ENCODE data around the gene NUDCD3. TPM values are rescaled to one million over a fixed set of nuclear protein-coding genes. Genes with fewer than 3 reads are reported as not detected.

NUDCD3 gene
- polyA plus RNA-seq, 1 donor (not counting 4 experiments of a cell fraction or from before 2014, with no cell fraction given), result 58.7 TPM

DNA sequence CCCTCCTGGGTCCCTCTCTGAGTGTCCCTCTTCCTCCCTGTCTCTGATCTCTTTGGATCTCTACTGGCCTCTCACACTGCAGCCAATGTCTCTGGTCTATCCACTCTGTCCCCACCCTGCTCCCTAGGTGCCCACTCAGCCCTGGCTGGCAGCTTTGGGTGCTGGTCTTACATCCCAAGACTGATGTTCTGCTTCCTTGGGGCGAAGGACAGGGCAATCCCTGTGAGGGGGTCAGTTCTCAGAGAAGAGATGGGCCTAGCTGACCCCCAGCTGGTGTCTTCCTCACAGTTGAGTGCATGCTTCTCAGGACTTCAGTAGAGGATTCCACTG is 113.4 kb downstream of the NUDCD3 start:
- Histone ChIP-seq H3K9me1 (ENCODE audit: control insufficient read depth, extremely low read depth, insufficient read depth, low read length) (no peaks in the 10 kb centered on the region), H3K79me2 (ENCODE audit: control insufficient read depth, insufficient read depth, low read length) (no peaks in the 10 kb centered on the region), H2AFZ (ENCODE audit: control insufficient read depth, low read length) (no peak overlapping the region), H4K20me1 (ENCODE audit: control insufficient read depth, extremely low read depth, insufficient read depth, low read length) (no peaks in the 10 kb centered on the region), H3K9ac (ENCODE audit: control insufficient read depth, extremely low read depth, insufficient read depth, low read length) (no peak overlapping the region), H3K9me3 (ENCODE audit: control insufficient read depth, low read depth, low read length) (no peaks in the 10 kb centered on the region), H3K4me3 (ENCODE audit: control insufficient read depth in 2 of 3, extremely low read depth in 1 of 3, insufficient read depth in 2 of 3, low read depth in 1 of 3, low read length in 3 of 3) (no peak overlapping the region), H3K4me2 (ENCODE audit: control insufficient read depth, extremely low read depth, insufficient read depth, low read depth, low read length) (no peak overlapping the region), H3K27ac (ENCODE audit: control insufficient read depth, insufficient read depth, low read length) (no peak overlapping the region), H3K27me3 (ENCODE audit: control insufficient read depth, extremely low read depth, insufficient read depth, low read length) (no peaks in the 10 kb centered on the region), H3K4me1 (ENCODE audit: control insufficient read depth, extremely low read depth, insufficient read depth, low read length) (peaks cover 44% of the 10 kb centered on the region), H3K36me3 (ENCODE audit: control insufficient read depth in 2 of 2, extremely low read depth in 1 of 2, insufficient read depth in 2 of 2, low read length in 2 of 2) (no peaks in the 10 kb centered on the region)
- DNase-seq (ENCODE audit: low read depth, low spot score) (no peak), FAIRE-seq (no peak)
- TF ChIP-seq EZH2 (IDR thresholded peaks at IDR 0.05; ENCODE audit: low read length), result no peak
- TF ChIP-seq, protein P1, sequence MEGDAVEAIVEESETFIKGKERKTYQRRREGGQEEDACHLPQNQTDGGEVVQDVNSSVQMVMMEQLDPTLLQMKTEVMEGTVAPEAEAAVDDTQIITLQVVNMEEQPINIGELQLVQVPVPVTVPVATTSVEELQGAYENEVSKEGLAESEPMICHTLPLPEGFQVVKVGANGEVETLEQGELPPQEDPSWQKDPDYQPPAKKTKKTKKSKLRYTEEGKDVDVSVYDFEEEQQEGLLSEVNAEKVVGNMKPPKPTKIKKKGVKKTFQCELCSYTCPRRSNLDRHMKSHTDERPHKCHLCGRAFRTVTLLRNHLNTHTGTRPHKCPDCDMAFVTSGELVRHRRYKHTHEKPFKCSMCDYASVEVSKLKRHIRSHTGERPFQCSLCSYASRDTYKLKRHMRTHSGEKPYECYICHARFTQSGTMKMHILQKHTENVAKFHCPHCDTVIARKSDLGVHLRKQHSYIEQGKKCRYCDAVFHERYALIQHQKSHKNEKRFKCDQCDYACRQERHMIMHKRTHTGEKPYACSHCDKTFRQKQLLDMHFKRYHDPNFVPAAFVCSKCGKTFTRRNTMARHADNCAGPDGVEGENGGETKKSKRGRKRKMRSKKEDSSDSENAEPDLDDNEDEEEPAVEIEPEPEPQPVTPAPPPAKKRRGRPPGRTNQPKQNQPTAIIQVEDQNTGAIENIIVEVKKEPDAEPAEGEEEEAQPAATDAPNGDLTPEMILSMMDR (optimal IDR thresholded peaks at IDR 0.05 in 1 of 3, IDR thresholded peaks at IDR 0.05 in 1 of 3, conservative IDR thresholded peaks at IDR 0.05 in 1 of 3; ENCODE audit: extremely low read depth in 1 of 3, insufficient read depth in 2 of 3, low read length in 3 of 3), result no peak
- dilution Hi-C loops (cut with MboI; ENCODE audit: extremely low pct_ligation_motif_present, low sequenced_read_pairs), result no loop called here

DNA sequence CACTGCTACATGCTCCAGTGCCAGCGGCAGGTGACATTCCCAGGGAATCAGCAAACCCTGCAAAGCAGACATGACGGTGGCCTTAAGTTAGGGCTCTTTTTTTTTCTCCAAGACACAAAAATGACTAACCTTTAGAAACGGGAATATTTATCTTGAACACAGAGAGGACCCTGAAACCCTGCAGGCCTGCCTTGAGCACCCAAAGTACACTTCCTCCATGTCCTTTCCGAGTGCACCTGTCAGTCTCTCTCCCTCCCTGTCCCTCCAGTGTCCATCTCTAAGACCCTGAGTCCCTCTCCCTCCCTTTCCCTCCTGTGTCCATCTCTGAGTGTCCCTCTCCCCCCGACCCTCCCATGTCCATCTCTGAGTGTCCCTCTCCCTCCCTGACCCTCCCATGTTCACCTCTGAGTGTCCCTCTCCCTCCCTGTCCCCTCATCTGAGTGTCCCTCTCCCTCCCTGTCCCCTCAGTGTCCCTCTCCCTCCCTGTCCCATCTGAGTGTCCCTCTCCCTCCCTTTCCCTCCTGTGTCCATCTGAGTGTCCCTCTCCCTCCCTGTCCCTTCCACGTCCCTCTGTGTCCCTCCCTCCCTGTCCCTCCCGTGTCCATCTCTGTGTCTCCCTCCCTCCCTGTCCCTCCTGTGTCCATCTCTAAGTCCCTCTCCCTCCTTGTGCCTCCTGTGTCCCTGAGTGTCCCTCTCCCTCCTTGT is 113.9 kb downstream of the NUDCD3 start:
- H3K27ac ChIP-seq (ENCODE audit: control insufficient read depth, insufficient read depth, low read length), result no peak overlapping the region
- H3K79me2 ChIP-seq (ENCODE audit: control insufficient read depth, insufficient read depth, low read length), result no peaks in the 10 kb centered on the region
- H3K9me3 ChIP-seq (ENCODE audit: control insufficient read depth, low read depth, low read length), result no peaks in the 10 kb centered on the region
- H3K36me3 ChIP-seq (ENCODE audit: control insufficient read depth in 2 of 2, extremely low read depth in 1 of 2, insufficient read depth in 2 of 2, low read length in 2 of 2), result no peaks in the 10 kb centered on the region
- H3K4me3 ChIP-seq (ENCODE audit: control insufficient read depth in 2 of 3, extremely low read depth in 1 of 3, insufficient read depth in 2 of 3, low read depth in 1 of 3, low read length in 3 of 3), result no peak overlapping the region
- no peaks in the 10 kb centered on the region for H3K9me1 ChIP-seq (ENCODE audit: control insufficient read depth, extremely low read depth, insufficient read depth, low read length)
- FAIRE-seq (no peak), DNase-seq (ENCODE audit: low read depth, low spot score) (no peak)
- H3K9ac ChIP-seq (ENCODE audit: control insufficient read depth, extremely low read depth, insufficient read depth, low read length), result no peak overlapping the region
- dilution Hi-C loops (cut with MboI; ENCODE audit: extremely low pct_ligation_motif_present, low sequenced_read_pairs), result no loop called here
- H3K27me3 ChIP-seq (ENCODE audit: control insufficient read depth, extremely low read depth, insufficient read depth, low read length), result no peaks in the 10 kb centered on the region
- TF ChIP-seq, protein P1 (optimal IDR thresholded peaks at IDR 0.05 in 1 of 3, IDR thresholded peaks at IDR 0.05 in 1 of 3, conservative IDR thresholded peaks at IDR 0.05 in 1 of 3; ENCODE audit: extremely low read depth in 1 of 3, insufficient read depth in 2 of 3, low read length in 3 of 3), result no peak
- no peak for TF ChIP-seq EZH2 (IDR thresholded peaks at IDR 0.05; ENCODE audit: low read length)
- no peaks in the 10 kb centered on the region for H4K20me1 ChIP-seq (ENCODE audit: control insufficient read depth, extremely low read depth, insufficient read depth, low read length)
- no peak overlapping the region for H2AFZ ChIP-seq (ENCODE audit: control insufficient read depth, low read length)
- H3K4me2 ChIP-seq (ENCODE audit: control insufficient read depth, extremely low read depth, insufficient read depth, low read depth, low read length), result no peak overlapping the region
- peaks cover 44% of the 10 kb centered on the region for H3K4me1 ChIP-seq (ENCODE audit: control insufficient read depth, extremely low read depth, insufficient read depth, low read length)
